AG10803 (cell line): Measurements from ENCODE around the gene GALNTL6.

Experiments used
- DNase-seq: peaks from one replicate; pipeline ENCODE4 v3.0.0; 2010; ENCODE audit warnings: low read depth
- H3K4me3 ChIP-seq: 2 replicates; pipeline ENCODE4 v1.5.1; 2011; ENCODE audit warnings: mild to moderate bottlenecking, low read length, control low read depth
- TF ChIP-seq, protein P1 (sequence below): conservative IDR thresholded peaks from 2 replicates; pipeline ENCODE4 v1.5.1; 2011; ENCODE audit warnings: mild to moderate bottlenecking, low read length, control low read depth, inconsistent platforms

GALNTL6 gene

DNA sequence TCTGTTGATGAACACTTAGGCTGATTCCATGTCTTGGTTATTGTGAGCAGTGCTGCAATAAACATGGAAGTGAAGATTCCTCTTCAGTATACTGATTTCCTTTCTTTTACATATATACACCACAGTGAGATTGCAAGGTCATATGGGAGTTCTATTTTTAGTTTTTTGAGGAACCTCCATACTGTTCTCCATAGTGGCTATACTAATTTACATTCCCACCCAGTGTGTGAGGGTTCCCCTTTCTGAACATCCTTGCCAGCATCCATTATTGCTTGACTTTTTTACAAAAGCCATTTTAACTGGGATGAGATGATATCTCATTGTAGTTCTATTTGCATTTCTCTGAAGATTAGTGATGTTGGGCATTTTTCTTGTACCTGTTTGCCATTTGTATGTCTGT is 1274.9 kb downstream of the GALNTL6 start:
- no peak overlapping the region for H3K4me3 ChIP-seq
- TF ChIP-seq, protein P1, sequence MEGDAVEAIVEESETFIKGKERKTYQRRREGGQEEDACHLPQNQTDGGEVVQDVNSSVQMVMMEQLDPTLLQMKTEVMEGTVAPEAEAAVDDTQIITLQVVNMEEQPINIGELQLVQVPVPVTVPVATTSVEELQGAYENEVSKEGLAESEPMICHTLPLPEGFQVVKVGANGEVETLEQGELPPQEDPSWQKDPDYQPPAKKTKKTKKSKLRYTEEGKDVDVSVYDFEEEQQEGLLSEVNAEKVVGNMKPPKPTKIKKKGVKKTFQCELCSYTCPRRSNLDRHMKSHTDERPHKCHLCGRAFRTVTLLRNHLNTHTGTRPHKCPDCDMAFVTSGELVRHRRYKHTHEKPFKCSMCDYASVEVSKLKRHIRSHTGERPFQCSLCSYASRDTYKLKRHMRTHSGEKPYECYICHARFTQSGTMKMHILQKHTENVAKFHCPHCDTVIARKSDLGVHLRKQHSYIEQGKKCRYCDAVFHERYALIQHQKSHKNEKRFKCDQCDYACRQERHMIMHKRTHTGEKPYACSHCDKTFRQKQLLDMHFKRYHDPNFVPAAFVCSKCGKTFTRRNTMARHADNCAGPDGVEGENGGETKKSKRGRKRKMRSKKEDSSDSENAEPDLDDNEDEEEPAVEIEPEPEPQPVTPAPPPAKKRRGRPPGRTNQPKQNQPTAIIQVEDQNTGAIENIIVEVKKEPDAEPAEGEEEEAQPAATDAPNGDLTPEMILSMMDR, result no peak
- DNase-seq, result no peak
